Stimulated activated CD8-positive, alpha-beta memory T cell treated with anti-CD3 and anti-CD28 coated beads, Interleukin-7, amount 100 ng/mL, for 48 hours (primary cell): Measurements from ENCODE around the gene CBX5.
"Not testable (repeated sequence)": the region's sequence is repeated elsewhere in the genome, so short reads cannot be mapped to it uniquely, and the experiment has no call there.

Source experiments
- DNase-seq, 2 donors: peaks; one replicate each; pipeline ENCODE4 v3.0.0-alpha.2; 2020; ENCODE audit warnings: low read depth in 1 of 2; ENCODE audit errors: extremely low read depth in 1 of 2

CBX5 gene

GRCh38 chr12:54279632-54280467 lies at the start of gene CBX5:
CBX5 (minus strand) TSS chr12:54280122; CDS start chr12:54257650, 22,472 bp downstream.
- peak; percentile 97 to 98 for DNase-seq

- DNase-seq, result no peak
Observed at GRCh38 chr12:54328595-54329337, 48.8 kb upstream of the CBX5 start.

- not testable (repeated sequence) for DNase-seq
Observed at GRCh38 chr12:54325442-54326109, 45.7 kb upstream of the CBX5 start.

GRCh38 chr12:54324617-54325441 lies 44.9 kb upstream of the CBX5 start, which contains the start of gene COPZ1:
COPZ1 (plus strand) TSS chr12:54325131; CDS start chr12:54325164, 33 bp downstream.
- DNase-seq, result peak; percentile 84 to 92

- no peak for DNase-seq
Observed at GRCh38 chr12:54321363-54321762, 41.4 kb upstream of the CBX5 start.

- DNase-seq, result not testable (repeated sequence)
Observed at GRCh38 chr12:54312309-54312708, 32.4 kb upstream of the CBX5 start.

- no peak for DNase-seq
Observed at GRCh38 chr12:54311051-54311450, 31.1 kb upstream of the CBX5 start.

GRCh38 chr12:54306925-54307741 lies 27.2 kb upstream of the CBX5 start:
- DNase-seq, result peak in 1 of 2 donors; percentile 26

GRCh38 chr12:54304187-54304810 lies 24.4 kb upstream of the CBX5 start:
- DNase-seq, result no peak

- DNase-seq, result no peak
Observed at GRCh38 chr12:54303640-54304039, 23.7 kb upstream of the CBX5 start.

GRCh38 chr12:54301428-54302048 lies 21.6 kb upstream of the CBX5 start:
- DNase-seq, result no peak

GRCh38 chr12:54300732-54301427 lies 21.0 kb upstream of the CBX5 start, which contains the start of gene NFE2:
NFE2 (minus strand) TSS chr12:54301015; CDS start chr12:54295248, 5,767 bp downstream.
- DNase-seq, result no peak

GRCh38 chr12:54300225-54300731 lies 20.4 kb upstream of the CBX5 start:
- DNase-seq, result no peak

GRCh38 chr12:54299515-54300224 lies 19.7 kb upstream of the CBX5 start:
- no peak for DNase-seq

GRCh38 chr12:54298904-54299303 lies 19.0 kb upstream of the CBX5 start:
- no peak for DNase-seq

GRCh38 chr12:54296393-54297099 lies 16.6 kb upstream of the CBX5 start:
- DNase-seq, result no peak
